GM12878 (cell line): ENCODE measurements around the gene TNRC6B. TPM values are rescaled to one million over a fixed set of nuclear protein-coding genes. Genes with fewer than 3 reads are reported as not detected.
A peak's percentile ranks its signal among the peaks of the same experiment; 100 is the strongest.

ENCODE experiments used
- ATAC-seq: fragments of 200-7000 bp; cut with Tn5 transposase; 3 replicates; pipeline ENCODE4 v1.9.1; 2020; ENCODE audit warnings: mild to moderate bottlenecking, moderate library complexity
- BruUV-seq: library from RNA; stranded (reverse); fragments of 400-500 nt; replicated peaks from 2 replicates; lab custom pipeline; 2021; lab: Mats Ljungman, UMichigan
- CTCF ChIA-PET: fragments of 300-600 bp; sonication (Branson Sonifier 250); formaldehyde crosslinking; extraction: SDS; loops from one replicate; lab custom pipeline; 2021; ENCODE audit warnings: inconsistent platforms; lab: Yijun Ruan, JAX
- POLR2A ChIA-PET: fragments of 350-600 bp; formaldehyde crosslinking; extraction: SDS; loops from one replicate; lab custom pipeline; 2021; ENCODE audit warnings: inconsistent platforms; lab: Charles Lee
- RAD21 ChIA-PET: fragments of 300-600 bp; sonication (Branson Sonifier 250); formaldehyde crosslinking; loops from one replicate; lab custom pipeline; 2023; ENCODE audit warnings: antibody characterized with exemption; ENCODE audit not compliant: unreplicated experiment; lab: Charles Lee
- SMC1A ChIA-PET: fragments of 300-600 bp; sonication (Branson Sonifier 250); formaldehyde crosslinking; loops from one replicate; lab custom pipeline; 2023; ENCODE audit not compliant: unreplicated experiment, uncharacterized antibody; lab: Charles Lee
- DNase-seq: peaks from one replicate; pipeline ENCODE4 v3.0.0-alpha.2; 2011; ENCODE audit warnings: low read depth, low spot score
- FAIRE-seq: peaks from 3 replicates; lab custom pipeline; 2011; peaks lifted over from hg19 to GRCh38; lab: Jason Lieb, UNC
- H2AFZ ChIP-seq: 2 replicates; pipeline ENCODE4 v1.6.0; 2011; ENCODE audit warnings: low read depth, low read length, control low read depth; ENCODE audit not compliant: control insufficient read depth
- H3K27ac ChIP-seq: 2 replicates; pipeline ENCODE4 v1.5.1; 2011; ENCODE audit warnings: control low read depth; ENCODE audit not compliant: control insufficient read depth, insufficient read depth
- H3K27me3 ChIP-seq, 2 experiments: replicated peaks in 1 of 2; 2 replicates each; pipeline versions ENCODE4 v1.6.0 to v1.6.1; 2011; ENCODE audit warnings: low read length in 1 of 2; ENCODE audit not compliant: control insufficient read depth in 2 of 2, insufficient read depth in 2 of 2
- H3K36me3 ChIP-seq, 2 experiments: 2 replicates each; pipeline ENCODE4 v1.5.1; 2011; ENCODE audit warnings: low read length in 1 of 2; ENCODE audit not compliant: control insufficient read depth in 2 of 2, insufficient read depth in 2 of 2
- H3K4me1 ChIP-seq: 2 replicates; pipeline ENCODE4 v1.6.1; 2011; ENCODE audit warnings: mild to moderate bottlenecking, low read length, moderate library complexity, mixed read lengths; ENCODE audit not compliant: control insufficient read depth, insufficient read depth
- H3K4me2 ChIP-seq: 2 replicates; pipeline ENCODE4 v1.6.0; 2011; ENCODE audit warnings: control low read depth; ENCODE audit not compliant: control insufficient read depth, insufficient read depth
- H3K4me3 ChIP-seq: fragments of 200-600 bp; sonication (generic); 2 replicates; pipeline ENCODE4 v1.5.1; 2016
- H3K79me2 ChIP-seq: 2 replicates; pipeline ENCODE4 v1.6.0; 2011; ENCODE audit warnings: low read length; ENCODE audit not compliant: control insufficient read depth, insufficient read depth
- H3K9ac ChIP-seq: 2 replicates; pipeline ENCODE4 v1.8.0; 2011; ENCODE audit warnings: low read length, control low read depth, mixed read lengths; ENCODE audit not compliant: control insufficient read depth, insufficient read depth
- H3K9me3 ChIP-seq: replicated peaks from 3 replicates; pipeline ENCODE4 v1.5.1; 2011; ENCODE audit warnings: mild to moderate bottlenecking, low read length; ENCODE audit not compliant: control insufficient read depth, insufficient read depth
- H4K20me1 ChIP-seq: 2 replicates; pipeline ENCODE4 v1.6.0; 2011; ENCODE audit not compliant: control insufficient read depth, insufficient read depth
- BHLHE40 ChIP-seq, 2 experiments: fragments of 450-650 bp in 1 of 2; IDR thresholded peaks; 2 replicates each; pipeline ENCODE4 v1.6.1; 2011 to 2017; ENCODE audit warnings: low read depth in 2 of 2, borderline replicate concordance in 1 of 2, improper control_type of control experiment in 1 of 2, low read length in 1 of 2, mild to moderate bottlenecking in 1 of 2
- E4F1 ChIP-seq: fragments of 450-650 bp; IDR thresholded peaks from 2 replicates; pipeline ENCODE4 v1.6.1; 2018; ENCODE audit warnings: borderline replicate concordance, mild to moderate bottlenecking; ENCODE audit not compliant: partially characterized antibody
- ESRRA ChIP-seq: IDR thresholded peaks from 2 replicates; pipeline ENCODE4 v1.6.1; 2012; ENCODE audit warnings: mild to moderate bottlenecking, low read length, improper control_type of control experiment
- EZH2 ChIP-seq: IDR thresholded peaks from 2 replicates; pipeline ENCODE4 v1.6.1; 2012; ENCODE audit warnings: low read depth, mild to moderate bottlenecking, control low read depth, inconsistent platforms, low read length, borderline replicate concordance; ENCODE audit not compliant: control insufficient read depth
- HCFC1 ChIP-seq: fragments of 150-350 bp; IDR thresholded peaks from 2 replicates; pipeline ENCODE4 v1.6.1; 2014; ENCODE audit warnings: low read length
- IRF5 ChIP-seq: fragments of 450-650 bp; IDR thresholded peaks from 2 replicates; pipeline ENCODE4 v1.6.1; 2017; ENCODE audit warnings: borderline replicate concordance
- JUNB ChIP-seq: IDR thresholded peaks from 2 replicates; pipeline ENCODE4 v1.6.1; 2016; ENCODE audit warnings: antibody characterized with exemption, mild to moderate bottlenecking
- JUND ChIP-seq: IDR thresholded peaks from 2 replicates; pipeline ENCODE4 v1.6.1; 2012; ENCODE audit warnings: low read depth, mild to moderate bottlenecking, low read length, improper control_type of control experiment, moderate library complexity
- NR2C2 ChIP-seq: IDR thresholded peaks from 2 replicates; pipeline ENCODE4 v1.6.1; 2011; ENCODE audit warnings: borderline replicate concordance, low read depth; ENCODE audit not compliant: control insufficient read depth, insufficient read length
- PAX8 ChIP-seq: fragments of 450-650 bp; IDR thresholded peaks from 2 replicates; pipeline ENCODE4 v1.6.1; 2017; ENCODE audit warnings: mild to moderate bottlenecking, moderate library complexity
- PML ChIP-seq: IDR thresholded peaks from 2 replicates; pipeline ENCODE4 v1.6.1; 2012; ENCODE audit warnings: low read length, inconsistent platforms
- PRDM15 ChIP-seq: fragments of 450-650 bp; formaldehyde crosslinking; IDR thresholded peaks from 2 replicates; pipeline ENCODE4 v1.4.0; 2020; ENCODE audit warnings: mild to moderate bottlenecking, moderate library complexity
- RB1 ChIP-seq: fragments of 450-650 bp; formaldehyde crosslinking; IDR thresholded peaks from 2 replicates; pipeline ENCODE4 v1.6.1; 2017; ENCODE audit warnings: mild to moderate bottlenecking, borderline replicate concordance
- RBBP5 ChIP-seq: fragments of 200-600 bp; sonication (generic); conservative IDR thresholded peaks from 2 replicates; pipeline ENCODE4 v1.6.1; 2016
- STAT3 ChIP-seq: IDR thresholded peaks from 2 replicates; pipeline ENCODE4 v1.6.1; 2011; ENCODE audit warnings: low read depth, low read length, improper control_type of control experiment
- ZNF207 ChIP-seq: fragments of 450-650 bp; IDR thresholded peaks from 2 replicates; pipeline ENCODE4 v1.6.1; 2014; ENCODE audit warnings: antibody characterized with exemption, mild to moderate bottlenecking, borderline replicate concordance
- WGBS: methylation state at CpG from one replicate; pipeline ENCODE4 v1.1.6; 2016; ENCODE audit warnings: low lambda C conversion rate; ENCODE audit not compliant: insufficient replicate concordance, insufficient coverage; ENCODE audit errors: missing lambda C conversion rate; 5-methylcytosine and 5-hydroxymethylcytosine counted together
- in situ Hi-C: fragments of 300-500 bp; cut with MboI; formaldehyde crosslinking; loops from 9 replicates; pipeline ENCODE4 v1.14.3; 2018; ENCODE audit warnings: mixed read lengths
- intact Hi-C: fragments of 100-400 bp; cut with micrococcal nuclease; formaldehyde crosslinking; loops from one replicate; pipeline ENCODE4 v1.14.2; 2022; ENCODE audit not compliant: unreplicated experiment
- polyA plus RNA-seq, 11 experiments: library from polyadenylated mRNA; depleted of rRNA in 4 of 11; unstranded in 6 of 11; stranded (reverse) in 5 of 11; fragments of >200 nt; fragmentation: Nextera tagmentation in 4 of 11; fragmentation: Illumina TruSeq in 1 of 11; extraction: Ambion mirVana in 4 of 11; extraction: Trizol in 1 of 11; gene quantifications; 1 replicate in 1 of 11; 2 replicates in 10 of 11; pipeline versions ENCODE4 v1.2.1 to v1.2.3, GENCODE V29; 2011 to 2016; ENCODE audit warnings: inconsistent platforms in 2 of 11, missing spikeins in 2 of 11, low read depth in 1 of 11
- total RNA-seq, 4 experiments: library from RNA; depleted of rRNA in 3 of 4; stranded (reverse); fragments of >200 nt in 3 of 4; fragmentation: Illumina TruSeq in 1 of 4; extraction: Trizol in 1 of 4; gene quantifications; 2 replicates each; pipeline versions ENCODE4 v1.2.1 to v1.2.3, GENCODE V29; 2013 to 2021

Gene TNRC6B
- total and polyA plus RNA-seq, 10 of the 15 experiments (the other 5 are each of a cell fraction or from before 2014, with no cell fraction given): 3.6 to 32.8 (median 16.4) TPM

- Histone ChIP-seq H3K9me3 (no peaks in the 10 kb centered on the region), H3K9ac (peak overlapping the region; percentile 69), H3K4me2 (peak overlapping the region; percentile 91), H3K36me3 (no peaks in the 10 kb centered on the region), H3K27me3 (no peaks in the 10 kb centered on the region), H3K27ac (peak overlapping the region; percentile 81), H2AFZ (peak overlapping the region; percentile 68), H4K20me1 (no peaks in the 10 kb centered on the region), H3K4me3 (peak overlapping the region; percentile 60), H3K79me2 (peaks cover 38% of the 10 kb centered on the region), H3K4me1 (peaks cover 9% of the 10 kb centered on the region)
- FAIRE-seq (no peak), DNase-seq (peak; percentile 41), ATAC-seq (peak; percentile 62)
- WGBS: 0% methylated on average over 14 of the region's 14 CpGs
- POLR2A ChIA-PET: interaction anchor here (0.8 to 2.1 kb wide), 12 partner anchors 9 to 171 kb away, joined by 3 to 15 read pairs (median 3); no protein-coding TSS in a partner anchor
- no TSS peak for BruUV-seq
- CTCF ChIA-PET: interaction anchor here (0.6 to 1.9 kb wide), 12 partner anchors 7 to 344 kb away, joined by 3 to 9 read pairs (median 3); no protein-coding TSS in a partner anchor
- RAD21 ChIA-PET: interaction anchor here (0.6 to 5.0 kb wide), 20 partner anchors 14 to 648 kb away, joined by 3 to 45 read pairs (median 4); partner anchors contain the start of gene ADSL
- intact Hi-C loops: no loop called here
- in situ Hi-C loops: no loop called here
- SMC1A ChIA-PET: interaction anchor here (0.6 to 5.4 kb wide), 27 partner anchors 15 to 170 kb away, joined by 3 to 43 read pairs (median 4); partner anchors contain the start of gene ADSL
- TF ChIP-seq NR2C2 (no peak), EZH2 (no peak), RBBP5 (no peak), STAT3 (no peak), PAX8 (no peak), JUNB (peak; percentile 68), PML (no peak), RB1 (no peak), HCFC1 (no peak), ESRRA (no peak), E4F1 (no peak), IRF5 (no peak), ZNF207 (no peak), PRDM15 (CRISPR knock-in tag) (no peak), BHLHE40 (IDR thresholded peaks at IDR 0.05; ENCODE audit: borderline replicate concordance in 1 of 2, low read depth in 2 of 2, low read length in 1 of 2) (no peak), JUND (no peak)
These were observed 596 bp upstream of the TNRC6B start for GRCh38 chr22:40176921-40177737.
